Mucosa of descending colon (tissue), 3 donors: Measurements from ENCODE around the gene NEK4. TPM values are rescaled to one million over a fixed set of nuclear protein-coding genes. Genes with fewer than 3 reads are reported as not detected.
A peak's percentile ranks its signal among the peaks of the same experiment; 100 is the strongest.

Experiments used
- ATAC-seq: fragments of 200-7000 bp; cut with Tn5 transposase; one replicate; pipeline ENCODE4 v1.9.1; 2020; ENCODE audit warnings: mild to moderate bottlenecking, moderate library complexity
- DNase-seq, 3 donors: peaks; one replicate each; pipeline ENCODE4 v3.0.0-alpha.2; 2020
- H3K36me3 ChIP-seq: fragments of 200-600 bp; one replicate; pipeline ENCODE4 v1.8.0; 2021; ENCODE audit warnings: low read depth, mild to moderate bottlenecking
- H3K4me1 ChIP-seq: fragments of 200-600 bp; one replicate; pipeline ENCODE4 v1.8.0; 2021; ENCODE audit warnings: low read depth, mild to moderate bottlenecking
- H3K4me3 ChIP-seq: fragments of 200-600 bp; one replicate; pipeline ENCODE4 v1.8.0; 2021; ENCODE audit warnings: mild to moderate bottlenecking
- H3K9me3 ChIP-seq: fragments of 200-600 bp; one replicate; pipeline ENCODE4 v1.8.0; 2021; ENCODE audit warnings: mild to moderate bottlenecking
- CTCF ChIP-seq: fragments of 200-600 bp; IDR thresholded peaks from one replicate; pipeline ENCODE4 v1.8.0; 2022; ENCODE audit warnings: antibody characterized with exemption, mild to moderate bottlenecking
- intact Hi-C, 2 donors: fragments of 100-400 bp; cut with DNase I in 1 of 2; cut with micrococcal nuclease in 1 of 2; formaldehyde crosslinking; loops; one replicate each; pipeline versions ENCODE4 v1.11.0 to v1.11.1; 2022; cut with DNase I, micrococcal nuclease
- total RNA-seq, 3 donors: library from RNA; stranded (reverse); fragmentation: NEBNext Ultra II Directional in 2 of 3; extraction: Animal tissue kit (Norgen Biotek cat#: 25700) in 2 of 3; gene quantifications; one replicate each; pipeline versions ENCODE4 v1.2.1 to v1.2.4, GENCODE V29; 2021 to 2023
- donor health status: DM: no; HTN: no; CAD: no; lungs with moderate emphysema.
- donor health status: DM: no; HTN: no; CAD: no.
- donor health status: DM: no; HTN: yes; CAD: no.

Gene NEK4
- total RNA-seq, 3 donors from 2014 or later: 19.9 to 33.9 (median 20.2) TPM

GRCh38 chr3:52771334-52771681 lies 568 bp upstream of the NEK4 start:
- no peak for TF ChIP-seq CTCF
- DNase-seq (no peak), ATAC-seq (peak; percentile 10)
- no peaks in the 10 kb centered on the region for H3K9me3 ChIP-seq
- no peaks in the 10 kb centered on the region for H3K36me3 ChIP-seq
- intact Hi-C loops: no loop called here
- H3K4me1 ChIP-seq: peaks cover 10% of the 10 kb centered on the region
- no peak overlapping the region for H3K4me3 ChIP-seq

GRCh38 chr3:52769786-52770455 lies 819 bp downstream of the NEK4 start:
- Histone ChIP-seq H3K36me3 (no peaks in the 10 kb centered on the region), H3K4me3 (peak overlapping the region; percentile 75), H3K9me3 (no peaks in the 10 kb centered on the region), H3K4me1 (peaks cover 10% of the 10 kb centered on the region)
- no peak for ATAC-seq
- intact Hi-C loops: no loop called here
- no peak for TF ChIP-seq CTCF
- no peak for DNase-seq

- H3K36me3 ChIP-seq: no peaks in the 10 kb centered on the region
- ATAC-seq (no peak), DNase-seq (no peak)
- no peaks in the 10 kb centered on the region for H3K9me3 ChIP-seq
- no peak for TF ChIP-seq CTCF
- H3K4me3 ChIP-seq: no peak overlapping the region
- no peaks in the 10 kb centered on the region for H3K4me1 ChIP-seq
- intact Hi-C loops: no loop called here
These were observed 7.3 kb downstream of the NEK4 start for GRCh38 chr3:52763466-52763865.

- Histone ChIP-seq H3K4me3 (no peak overlapping the region), H3K36me3 (no peaks in the 10 kb centered on the region), H3K4me1 (no peaks in the 10 kb centered on the region), H3K9me3 (no peaks in the 10 kb centered on the region)
- no peak for DNase-seq
- intact Hi-C loops: no loop called here
- no peak for ATAC-seq
- no peak for TF ChIP-seq CTCF
These were observed 14.6 kb downstream of the NEK4 start for GRCh38 chr3:52756141-52756540.

- no peak for TF ChIP-seq CTCF
- Histone ChIP-seq H3K4me3 (no peak overlapping the region), H3K36me3 (no peaks in the 10 kb centered on the region), H3K9me3 (no peaks in the 10 kb centered on the region), H3K4me1 (no peaks in the 10 kb centered on the region)
- intact Hi-C loops: no loop called here
- ATAC-seq (no peak), DNase-seq (no peak)
These were observed 16.4 kb downstream of the NEK4 start for GRCh38 chr3:52754373-52754772.
